Activated naive CD8-positive, alpha-beta T cell treated with anti-CD3 and anti-CD28 coated beads, Interleukin-2, amount 10 ng/mL, durations not matched to agents 7 days and 5 days (primary cell): ENCODE data around the gene KCNE1. TPM values are rescaled to one million over a fixed set of nuclear protein-coding genes. Genes with fewer than 3 reads are reported as not detected.
"Not testable (repeated sequence)": the region's sequence is repeated elsewhere in the genome, so short reads cannot be mapped to it uniquely, and the experiment has no call there.

Source experiments
- ATAC-seq: fragments of 150-1000 bp; cut with Tn5 transposase; one replicate; pipeline ENCODE4 v1.10.0; 2021; ENCODE audit warnings: low read depth, moderate library complexity
- POLR2A ChIA-PET: fragments of 350-600 bp; sonication (Branson Sonifier 250); formaldehyde crosslinking; loops from one replicate; lab custom pipeline; 2021; ENCODE audit warnings: antibody characterized with exemption; lab: Charles Lee
- DNase-seq: peaks from one replicate; pipeline ENCODE4 v3.0.0; 2021
- H3K27ac Mint-ChIP-seq: one replicate; pipeline ENCODE4 v1.8.0; 2022; ENCODE audit warnings: mild to moderate bottlenecking, mixed read lengths
- H3K27me3 Mint-ChIP-seq: one replicate; pipeline ENCODE4 v1.8.0; 2022; ENCODE audit warnings: mild to moderate bottlenecking, moderate library complexity, mixed read lengths
- H3K36me3 Mint-ChIP-seq: one replicate; pipeline ENCODE4 v1.8.0; 2021; ENCODE audit warnings: mild to moderate bottlenecking, mixed read lengths
- H3K4me1 Mint-ChIP-seq: one replicate; pipeline ENCODE4 v1.8.0; 2021; ENCODE audit warnings: mixed read lengths
- H3K4me3 Mint-ChIP-seq: one replicate; pipeline ENCODE4 v1.8.0; 2022; ENCODE audit warnings: mild to moderate bottlenecking, moderate library complexity, mixed read lengths
- H3K9me3 Mint-ChIP-seq: one replicate; pipeline ENCODE4 v1.8.0; 2021; ENCODE audit warnings: mixed read lengths
- total RNA-seq, 2 experiments: library from RNA; stranded (reverse); gene quantifications; one replicate each; pipeline ENCODE4 v1.2.3, GENCODE V29; 2021

Gene KCNE1
- total RNA-seq, result under 1 TPM in 1 of 2 experiments, not detected in 1; 0.33 TPM

GRCh38 chr21:34511787-34512455 is at the start of gene KCNE1:
Gene KCNE1 (minus strand): TSS chr21:34512210. CDS start chr21:34449634, 62,576 bp downstream.
- DNase-seq (no peak), ATAC-seq (no peak)
- H3K4me3 Mint-ChIP-seq, result no peak within 1 kb of the TSS
- H3K9me3 Mint-ChIP-seq, result no peaks in the 10 kb centered on the region
- H3K4me1 Mint-ChIP-seq, result peaks cover under 1% of the 10 kb centered on the region
- no peaks in the 10 kb centered on the region for H3K36me3 Mint-ChIP-seq
- H3K27ac Mint-ChIP-seq, result no peak within 1 kb of the TSS
- H3K27me3 Mint-ChIP-seq, result peaks cover 7% of the 10 kb centered on the region
- POLR2A ChIA-PET, result interaction anchor here (0.6 kb wide), 1 partner anchor 418 kb away, joined by 3 read pairs; no protein-coding TSS in a partner anchor

DNA sequence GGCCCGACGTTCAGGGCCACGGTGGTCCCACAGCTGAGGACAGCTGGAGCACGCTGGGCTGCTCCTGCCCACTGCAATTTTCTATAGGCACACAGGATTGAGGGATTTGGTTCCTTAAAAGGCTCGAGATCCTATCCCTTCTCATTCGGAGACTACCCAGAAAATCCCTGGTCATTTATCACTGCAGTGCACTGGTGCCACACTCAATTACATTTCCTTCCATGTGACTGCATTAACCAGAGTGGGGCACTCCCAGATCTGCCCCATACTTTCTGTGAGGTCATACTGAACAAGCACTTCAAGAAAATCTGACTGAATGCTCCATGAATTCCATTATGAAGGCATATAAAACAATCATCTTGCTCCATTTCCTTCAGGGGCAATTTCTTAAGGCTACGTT is 49.8 kb upstream of the KCNE1 start:
- no peaks in the 10 kb centered on the region for H3K36me3 Mint-ChIP-seq
- POLR2A ChIA-PET, result no interaction called here
- DNase-seq (no peak), ATAC-seq (no peak)
- H3K4me3 Mint-ChIP-seq, result no peak overlapping the region
- no peaks in the 10 kb centered on the region for H3K27me3 Mint-ChIP-seq
- no peak overlapping the region for H3K27ac Mint-ChIP-seq
- H3K4me1 Mint-ChIP-seq, result no peaks in the 10 kb centered on the region
- no peaks in the 10 kb centered on the region for H3K9me3 Mint-ChIP-seq

DNA sequence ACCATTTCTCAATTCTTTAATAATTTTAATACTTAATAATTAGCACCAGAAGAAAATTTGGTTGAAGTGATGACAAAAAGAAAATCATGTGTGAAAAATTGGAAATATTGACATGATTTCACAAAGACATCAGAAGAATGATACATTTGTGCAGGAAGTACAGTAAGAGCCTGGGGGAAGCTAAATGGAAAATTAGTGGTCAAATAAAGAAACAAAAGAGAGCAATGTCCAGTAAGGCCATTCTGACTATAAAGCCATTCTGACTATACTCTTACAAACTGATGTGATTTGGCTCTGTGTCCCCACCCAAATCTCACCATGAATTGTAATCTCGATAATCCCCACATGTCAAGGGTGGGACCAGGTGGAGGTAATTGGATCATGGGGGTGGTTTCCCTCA is 48.6 kb upstream of the KCNE1 start:
- H3K27ac Mint-ChIP-seq, result no peak overlapping the region
- POLR2A ChIA-PET, result interaction anchor here (0.6 kb wide), 1 partner anchor 1030 kb away, joined by 5 read pairs; no protein-coding TSS in a partner anchor
- H3K27me3 Mint-ChIP-seq, result no peaks in the 10 kb centered on the region
- H3K9me3 Mint-ChIP-seq, result no peaks in the 10 kb centered on the region
- no peak for DNase-seq
- no peaks in the 10 kb centered on the region for H3K4me1 Mint-ChIP-seq
- H3K4me3 Mint-ChIP-seq, result no peak overlapping the region
- no peaks in the 10 kb centered on the region for H3K36me3 Mint-ChIP-seq
- ATAC-seq, result no peak

- no peaks in the 10 kb centered on the region for H3K36me3 Mint-ChIP-seq
- POLR2A ChIA-PET, result no interaction called here
- no peak for ATAC-seq
- no peak for DNase-seq
- no peaks in the 10 kb centered on the region for H3K4me1 Mint-ChIP-seq
- no peak overlapping the region for H3K4me3 Mint-ChIP-seq
- H3K27me3 Mint-ChIP-seq, result no peaks in the 10 kb centered on the region
- H3K27ac Mint-ChIP-seq, result no peak overlapping the region
- peaks cover 1% of the 10 kb centered on the region for H3K9me3 Mint-ChIP-seq
Observed at GRCh38 chr21:34560021-34560420, 48.0 kb upstream of the KCNE1 start.

GRCh38 chr21:34559089-34559631 is 47.1 kb upstream of the KCNE1 start:
- ATAC-seq, result no peak
- Mint-ChIP-seq H3K27ac (no peak overlapping the region), H3K4me1 (no peaks in the 10 kb centered on the region), H3K27me3 (no peaks in the 10 kb centered on the region), H3K4me3 (no peak overlapping the region), H3K36me3 (peaks cover 3% of the 10 kb centered on the region), H3K9me3 (peaks cover 4% of the 10 kb centered on the region)
- POLR2A ChIA-PET, result no interaction called here
- DNase-seq, result no peak

- peaks cover 4% of the 10 kb centered on the region for H3K9me3 Mint-ChIP-seq
- no peaks in the 10 kb centered on the region for H3K27me3 Mint-ChIP-seq
- POLR2A ChIA-PET, result no interaction called here
- H3K27ac Mint-ChIP-seq, result no peak overlapping the region
- peaks cover 3% of the 10 kb centered on the region for H3K36me3 Mint-ChIP-seq
- H3K4me1 Mint-ChIP-seq, result no peaks in the 10 kb centered on the region
- no peak for ATAC-seq
- DNase-seq, result no peak
- H3K4me3 Mint-ChIP-seq, result no peak overlapping the region
Observed at GRCh38 chr21:34558166-34558565, 46.2 kb upstream of the KCNE1 start.

- Mint-ChIP-seq H3K27ac (no peak overlapping the region), H3K36me3 (peaks cover 3% of the 10 kb centered on the region), H3K4me1 (no peaks in the 10 kb centered on the region), H3K9me3 (peaks cover 7% of the 10 kb centered on the region), H3K4me3 (no peak overlapping the region), H3K27me3 (no peaks in the 10 kb centered on the region)
- ATAC-seq, result no peak
- DNase-seq, result no peak
- POLR2A ChIA-PET, result no interaction called here
Observed at GRCh38 chr21:34557261-34557660, 45.3 kb upstream of the KCNE1 start.

DNA sequence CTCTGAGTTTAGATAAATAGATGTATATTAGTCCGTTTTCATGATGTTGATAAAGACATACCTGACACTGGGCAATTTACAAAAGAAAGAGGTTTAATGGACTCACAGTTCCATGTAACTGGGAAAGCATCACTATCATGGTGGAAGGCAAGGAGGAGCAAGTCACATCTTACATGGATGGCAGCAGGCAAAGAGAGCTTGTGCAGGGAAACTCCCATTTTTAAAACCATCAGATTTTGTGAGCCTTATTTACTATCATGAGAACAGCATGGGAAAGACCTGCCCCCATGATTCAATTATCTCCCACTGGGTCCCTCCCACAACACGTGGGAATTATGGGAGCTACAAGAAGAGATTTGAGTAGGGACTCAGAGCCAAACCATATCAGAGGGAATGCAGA is 42.7 kb upstream of the KCNE1 start:
- H3K9me3 Mint-ChIP-seq, H3K36me3 Mint-ChIP-seq, H3K4me3 Mint-ChIP-seq, H3K4me1 Mint-ChIP-seq, H3K27me3 Mint-ChIP-seq, ATAC-seq, POLR2A ChIA-PET, H3K27ac Mint-ChIP-seq, DNase-seq: not testable (repeated sequence)

DNA sequence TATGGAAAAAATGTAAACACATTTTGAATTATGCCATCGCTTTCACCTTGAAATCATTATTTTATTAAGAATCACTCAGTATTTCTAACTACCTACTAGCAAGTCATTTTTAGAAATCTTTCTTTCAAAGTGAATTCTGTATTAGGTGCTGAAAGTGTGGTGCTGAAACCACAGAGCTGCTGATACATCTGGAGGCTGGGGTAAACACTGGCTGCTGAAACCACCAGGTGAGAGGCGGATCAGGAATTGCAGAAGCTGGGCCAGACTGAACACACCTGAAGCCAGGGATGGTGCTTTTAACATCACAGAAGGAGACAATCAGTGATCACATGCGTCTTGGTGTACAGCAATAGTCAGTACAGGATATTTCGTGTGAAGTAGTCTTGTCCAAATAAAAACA is 42.2 kb upstream of the KCNE1 start:
- DNase-seq (no peak), ATAC-seq (no peak)
- Mint-ChIP-seq H3K9me3 (peaks cover 7% of the 10 kb centered on the region), H3K36me3 (peaks cover 3% of the 10 kb centered on the region), H3K27me3 (no peaks in the 10 kb centered on the region), H3K27ac (no peak overlapping the region), H3K4me3 (no peak overlapping the region), H3K4me1 (no peaks in the 10 kb centered on the region)
- POLR2A ChIA-PET, result no interaction called here

DNA sequence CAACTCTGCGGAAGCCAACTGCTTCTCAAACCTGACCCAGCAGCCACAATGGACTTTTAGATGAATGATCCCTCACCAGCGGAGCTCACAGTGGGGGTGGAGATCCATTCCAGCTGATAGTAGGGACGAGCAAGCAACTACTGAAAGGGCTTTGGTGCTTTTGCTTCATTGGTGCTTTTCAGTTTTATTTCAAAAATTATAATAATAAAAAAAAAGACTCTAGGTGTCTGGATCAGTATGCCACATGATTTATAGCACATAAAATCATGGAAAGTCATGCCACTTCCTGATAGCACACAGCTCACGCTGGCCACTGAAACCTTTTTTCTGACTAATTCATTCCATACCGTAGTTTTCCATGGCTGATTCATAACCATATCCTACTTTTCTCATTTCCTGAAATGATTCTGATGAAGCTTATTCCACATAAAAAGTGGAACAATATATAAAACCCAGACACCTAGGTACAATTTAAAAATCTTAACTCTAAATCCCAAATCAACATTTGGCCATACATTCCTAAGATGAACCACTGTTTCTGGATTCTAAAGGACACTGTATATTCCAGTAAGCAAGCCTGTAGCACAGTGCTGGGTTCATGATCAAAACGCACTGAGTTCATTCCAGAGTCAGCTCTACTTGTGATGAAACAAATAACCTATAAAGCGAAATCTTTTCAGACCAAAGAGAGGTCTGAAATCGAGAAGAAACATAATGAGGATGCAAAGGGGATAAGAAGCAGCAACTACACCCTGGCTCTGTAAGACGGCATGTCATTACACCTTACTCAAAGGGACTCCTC is 41.3 kb upstream of the KCNE1 start:
- H3K4me1 Mint-ChIP-seq, result no peaks in the 10 kb centered on the region
- no peak overlapping the region for H3K4me3 Mint-ChIP-seq
- POLR2A ChIA-PET, result no interaction called here
- DNase-seq (no peak), ATAC-seq (no peak)
- H3K36me3 Mint-ChIP-seq, result peaks cover 3% of the 10 kb centered on the region
- peaks cover 7% of the 10 kb centered on the region for H3K9me3 Mint-ChIP-seq
- H3K27me3 Mint-ChIP-seq, result no peaks in the 10 kb centered on the region
- H3K27ac Mint-ChIP-seq, result no peak overlapping the region

DNA sequence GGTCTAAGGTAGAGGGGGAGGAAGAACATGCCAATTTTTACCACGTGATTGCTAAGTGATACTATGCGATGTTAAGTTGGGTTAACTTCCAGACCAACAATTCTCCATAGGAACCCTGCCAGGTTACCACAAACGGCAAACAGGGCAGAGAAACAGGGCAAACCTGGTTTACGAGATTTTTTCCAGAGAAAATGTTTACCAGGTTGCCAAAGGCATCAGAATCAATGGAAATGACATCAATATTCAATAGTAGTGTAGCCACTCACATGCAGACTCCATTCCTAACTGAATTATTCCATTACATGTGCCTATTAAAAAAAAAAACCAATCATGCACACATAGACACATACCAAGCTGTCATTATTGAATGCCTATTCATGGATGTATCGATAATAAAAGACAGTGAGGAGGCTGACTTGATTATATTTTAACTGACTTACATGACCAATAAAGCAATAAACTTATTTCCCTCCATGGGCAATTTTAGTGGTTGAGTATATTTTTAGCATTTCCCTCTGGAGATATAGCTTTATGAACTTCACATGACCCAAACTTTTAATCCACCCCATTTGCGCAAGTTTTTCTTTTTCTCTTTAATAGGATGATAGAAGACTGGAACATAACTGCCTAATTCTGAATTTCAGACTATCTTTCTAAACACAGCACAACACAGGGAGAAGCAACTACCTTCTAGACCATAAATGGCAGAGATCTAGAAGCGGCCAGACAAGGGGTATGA is 40.5 kb upstream of the KCNE1 start:
- Mint-ChIP-seq H3K4me3 (no peak overlapping the region), H3K27ac (no peak overlapping the region), H3K36me3 (peaks cover 3% of the 10 kb centered on the region), H3K27me3 (no peaks in the 10 kb centered on the region), H3K4me1 (no peaks in the 10 kb centered on the region), H3K9me3 (peaks cover 7% of the 10 kb centered on the region)
- DNase-seq (no peak), ATAC-seq (no peak)
- POLR2A ChIA-PET, result no interaction called here

- no peaks in the 10 kb centered on the region for H3K27me3 Mint-ChIP-seq
- H3K27ac Mint-ChIP-seq, result no peak overlapping the region
- ATAC-seq (no peak), DNase-seq (no peak)
- H3K36me3 Mint-ChIP-seq, result peaks cover 3% of the 10 kb centered on the region
- peaks cover 7% of the 10 kb centered on the region for H3K9me3 Mint-ChIP-seq
- POLR2A ChIA-PET, result no interaction called here
- H3K4me1 Mint-ChIP-seq, result no peaks in the 10 kb centered on the region
- H3K4me3 Mint-ChIP-seq, result no peak overlapping the region
Observed at GRCh38 chr21:34550182-34550799, 38.3 kb upstream of the KCNE1 start.

DNA sequence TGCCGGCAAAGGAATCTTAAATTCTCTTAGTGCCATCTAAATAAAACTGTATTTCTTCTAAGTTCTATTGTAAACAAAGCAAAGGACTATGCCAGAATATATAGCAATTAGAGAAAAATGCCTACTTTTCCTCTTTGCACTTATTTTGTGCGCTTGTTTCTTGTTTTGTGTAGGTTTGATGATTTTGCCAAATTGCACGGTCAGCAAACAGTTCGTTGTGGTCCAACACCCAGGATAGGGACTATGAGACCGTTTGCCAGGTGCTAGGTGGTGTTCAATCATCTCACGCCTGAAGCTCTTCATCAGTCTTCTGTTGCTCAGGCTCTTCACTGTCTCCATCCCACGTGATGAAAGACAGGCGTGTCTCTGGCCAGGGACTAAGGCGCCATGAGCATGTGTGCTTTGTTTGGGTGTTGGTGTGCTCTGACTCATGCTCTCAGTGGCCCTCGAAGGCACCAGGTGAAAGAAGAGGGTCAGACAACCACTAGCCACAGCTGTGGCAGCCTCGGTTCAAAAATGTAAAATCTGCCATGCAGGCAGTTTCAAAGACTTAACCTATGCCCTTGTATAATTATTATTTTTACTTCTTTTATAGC is 36.9 kb upstream of the KCNE1 start:
- POLR2A ChIA-PET, result no interaction called here
- no peak overlapping the region for H3K4me3 Mint-ChIP-seq
- no peak overlapping the region for H3K27ac Mint-ChIP-seq
- H3K4me1 Mint-ChIP-seq, result peaks cover 2% of the 10 kb centered on the region
- ATAC-seq (no peak), DNase-seq (no peak)
- H3K36me3 Mint-ChIP-seq, result no peaks in the 10 kb centered on the region
- peaks cover 2% of the 10 kb centered on the region for H3K9me3 Mint-ChIP-seq
- no peaks in the 10 kb centered on the region for H3K27me3 Mint-ChIP-seq
